ENCODE results near the gene COL27A1. TPM values are rescaled to one million over a fixed set of nuclear protein-coding genes. Genes with fewer than 3 reads are reported as not detected.

COL27A1 gene
- total RNA-seq, 2 experiments from 2014 or later = 4.0 to 4.1 TPM

DNA sequence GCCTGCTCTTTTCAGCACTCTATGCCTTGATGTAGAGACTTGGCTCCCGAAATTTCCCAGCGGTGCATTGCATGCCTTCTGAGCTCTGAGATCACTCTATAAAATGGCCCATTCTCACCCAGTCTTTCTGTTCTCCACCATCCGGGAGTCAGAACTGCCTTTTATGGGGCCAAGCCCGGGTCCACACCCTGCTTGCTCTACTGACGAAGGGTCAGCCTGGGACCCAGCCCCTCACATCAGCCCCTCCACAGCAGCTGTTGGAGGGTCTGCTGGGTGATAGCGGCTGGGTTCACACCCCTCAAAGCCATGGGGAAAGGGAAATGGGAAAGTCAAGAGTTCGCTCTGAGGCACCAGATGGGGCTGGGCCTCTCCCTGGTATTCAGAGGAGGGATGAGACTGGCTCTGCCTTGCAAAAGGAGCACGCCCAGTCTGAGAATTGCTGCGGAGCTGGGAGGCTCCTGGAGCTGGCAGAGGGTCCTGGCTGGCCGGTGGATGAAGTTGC, 101.5 kb downstream of the COL27A1 start:
- no peaks in the 10 kb centered on the region for H3K36me3 Mint-ChIP-seq

DNA sequence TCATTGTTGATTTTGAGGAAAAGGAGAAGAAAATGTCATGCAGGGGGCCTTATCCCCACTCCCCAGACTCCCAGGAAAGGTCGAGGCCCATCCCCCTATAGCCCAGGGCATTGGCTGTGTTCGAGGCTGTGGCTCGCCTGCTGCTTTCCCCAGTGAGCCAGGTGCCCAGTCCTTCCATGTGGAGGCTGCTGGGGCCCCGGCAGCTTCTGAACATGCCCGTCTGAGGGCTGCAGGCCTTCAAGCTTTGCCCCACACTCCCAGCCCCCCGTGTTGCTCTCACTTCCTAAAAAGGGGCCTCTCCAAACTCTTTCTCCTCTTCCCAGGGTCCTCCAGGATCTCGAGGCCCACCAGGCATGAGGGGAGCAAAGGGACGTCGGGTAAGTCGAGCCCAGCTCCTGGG, 102.9 kb downstream of the COL27A1 start:
- DNase-seq = no peak
- CTCF ChIA-PET = interaction anchor here (0.6 kb wide), 1 partner anchor 176 kb away, joined by 3 read pairs; no protein-coding TSS in a partner anchor
- H3K27me3 Mint-ChIP-seq = no peaks in the 10 kb centered on the region
- H3K27ac Mint-ChIP-seq = no peak overlapping the region
- POLR2A ChIA-PET = no interaction called here
- H3K9me3 Mint-ChIP-seq = no peaks in the 10 kb centered on the region
- H3K4me1 Mint-ChIP-seq (ENCODE audit: low read depth) = no peaks in the 10 kb centered on the region
- no peaks in the 10 kb centered on the region for H3K36me3 Mint-ChIP-seq
- no peak overlapping the region for H3K4me3 Mint-ChIP-seq
- intact Hi-C loops (cut with micrococcal nuclease) = no loop called here

More for the DNA sequence above, 101.5 kb downstream of the COL27A1 start:
- no peaks in the 10 kb centered on the region for H3K9me3 Mint-ChIP-seq
- no peak overlapping the region for H3K27ac Mint-ChIP-seq
- no peak overlapping the region for H3K4me3 Mint-ChIP-seq
- ChIA-PET CTCF (no interaction called here), POLR2A (no interaction called here)
- intact Hi-C loops (cut with micrococcal nuclease) = no loop called here
- no peaks in the 10 kb centered on the region for H3K27me3 Mint-ChIP-seq
- no peaks in the 10 kb centered on the region for H3K4me1 Mint-ChIP-seq (ENCODE audit: low read depth)
- no peak for DNase-seq

DNA sequence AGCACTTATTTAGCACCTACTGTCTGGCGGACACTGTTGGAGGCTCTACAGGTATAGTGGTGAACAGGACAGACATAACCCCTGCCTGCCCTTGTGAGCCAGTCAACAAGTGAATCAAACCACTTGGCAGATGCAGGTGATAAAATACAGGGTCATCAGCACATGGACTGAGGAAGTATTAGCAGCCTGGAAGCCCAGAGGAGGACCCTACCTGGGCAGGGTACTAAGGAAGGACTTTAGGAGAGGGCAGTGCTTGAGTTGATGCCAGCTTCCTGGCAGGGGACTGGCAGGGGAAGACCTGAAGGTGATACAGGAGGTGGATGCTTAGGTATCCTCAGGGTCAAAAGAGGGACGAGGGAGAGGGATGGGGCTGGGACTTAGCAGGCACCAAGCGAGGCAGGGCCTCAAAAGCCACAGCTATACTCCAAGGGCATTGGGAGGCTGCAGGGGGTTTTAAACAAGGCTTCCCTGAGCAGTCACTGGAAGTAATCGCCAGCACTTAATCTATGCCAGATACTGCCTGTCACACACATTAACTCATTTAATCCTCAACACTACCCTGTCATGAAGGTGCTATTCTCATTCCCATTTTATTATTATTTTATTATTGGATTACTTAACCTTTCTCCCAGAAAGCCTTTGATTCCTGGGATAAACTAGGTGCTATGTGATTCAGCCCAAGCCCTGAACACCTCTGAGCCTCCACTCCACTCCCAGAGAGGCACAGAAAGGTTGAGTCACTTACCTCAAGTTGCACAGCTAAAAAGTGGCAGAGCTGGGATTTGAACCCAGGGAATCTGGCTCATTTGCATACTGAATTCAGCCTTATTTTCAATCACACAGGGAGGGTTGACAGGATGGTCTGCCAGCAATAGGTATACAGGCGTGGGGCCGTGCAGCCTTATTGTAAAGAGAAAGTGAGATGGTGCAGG, 103.8 kb downstream of the COL27A1 start:
- intact Hi-C loops (cut with micrococcal nuclease) = no loop called here
- Mint-ChIP-seq H3K9me3 (no peaks in the 10 kb centered on the region), H3K27ac (no peak overlapping the region), H3K4me3 (no peak overlapping the region), H3K36me3 (no peaks in the 10 kb centered on the region), H3K27me3 (no peaks in the 10 kb centered on the region), H3K4me1 (ENCODE audit: low read depth) (no peaks in the 10 kb centered on the region)
- CTCF ChIA-PET = interaction anchor here (1.6 kb wide), 1 partner anchor 32 kb away, joined by 5 read pairs; no protein-coding TSS in a partner anchor
- no peak for DNase-seq
- POLR2A ChIA-PET = no interaction called here

DNA sequence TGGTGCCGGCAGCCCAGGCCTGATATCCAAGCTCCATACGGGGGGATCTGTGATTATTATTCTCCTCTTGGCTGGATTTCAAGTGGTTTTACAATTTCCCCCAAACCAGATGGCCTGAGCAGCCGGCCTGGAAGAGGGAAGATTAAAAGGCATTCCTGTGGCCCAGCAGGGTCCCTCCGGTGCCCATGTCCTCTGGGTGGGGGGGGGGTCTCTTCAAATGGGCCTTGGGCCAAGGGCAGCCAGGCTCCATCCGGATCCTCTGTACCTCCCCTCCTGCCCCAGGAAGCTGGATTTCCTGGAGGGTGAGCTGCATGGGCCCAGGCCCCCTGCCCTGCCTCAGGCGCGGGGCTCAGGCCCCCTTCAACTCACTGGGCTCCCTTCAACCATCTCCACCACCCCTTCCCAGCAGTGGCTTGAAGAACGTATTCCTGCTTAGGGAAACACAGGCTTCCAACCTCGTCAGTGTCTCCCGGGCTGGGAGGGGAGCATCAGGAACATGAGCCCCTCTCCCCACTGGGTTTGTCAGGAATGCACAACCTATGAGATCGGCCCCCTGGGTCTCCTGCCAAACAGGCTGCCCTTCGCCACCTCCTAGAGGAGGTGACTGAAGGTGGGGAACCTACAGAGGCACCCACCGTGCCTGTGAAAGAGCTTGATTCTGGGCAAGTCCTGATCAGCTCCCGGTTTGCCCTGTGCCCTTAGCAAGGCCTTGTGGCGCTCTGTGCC, 104.6 kb downstream of the COL27A1 start:
- H3K4me3 Mint-ChIP-seq = no peak overlapping the region
- no peaks in the 10 kb centered on the region for H3K4me1 Mint-ChIP-seq (ENCODE audit: low read depth)
- intact Hi-C loops (cut with micrococcal nuclease) = no loop called here
- H3K9me3 Mint-ChIP-seq = no peaks in the 10 kb centered on the region
- no peak overlapping the region for H3K27ac Mint-ChIP-seq
- no peaks in the 10 kb centered on the region for H3K36me3 Mint-ChIP-seq
- no peaks in the 10 kb centered on the region for H3K27me3 Mint-ChIP-seq
- ChIA-PET CTCF (interaction anchor here (1.0 to 1.6 kb wide), 2 partner anchors 31 to 153 kb away, joined by 3 to 5 read pairs; no protein-coding TSS in a partner anchor), POLR2A (no interaction called here)
- no peak for DNase-seq

DNA sequence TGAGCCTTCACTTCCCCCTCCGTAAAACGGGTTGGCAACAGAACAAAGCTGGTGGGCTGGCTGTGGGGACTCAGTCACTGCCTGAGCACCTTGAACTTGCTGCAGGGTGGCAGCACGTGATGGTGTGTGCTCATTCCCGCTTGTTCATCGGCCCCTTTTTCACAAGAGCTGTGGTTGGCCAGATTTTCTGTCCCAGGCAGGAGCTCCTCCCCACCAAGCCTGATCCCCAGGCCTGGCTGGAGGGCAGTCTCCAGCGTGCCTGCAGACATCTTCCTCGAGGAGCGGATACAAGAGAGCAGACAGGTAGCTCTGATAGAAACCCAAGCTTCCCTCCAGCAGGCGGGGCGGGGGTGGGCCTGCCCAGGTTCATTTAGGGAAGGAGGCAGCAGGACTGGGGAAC, 105.7 kb downstream of the COL27A1 start:
- CTCF ChIA-PET = interaction anchor here (0.7 to 1.2 kb wide), 4 partner anchors 28 to 154 kb away, joined by 3 to 5 read pairs (median 4); no protein-coding TSS in a partner anchor
- Mint-ChIP-seq H3K4me3 (no peak overlapping the region), H3K27me3 (no peaks in the 10 kb centered on the region), H3K27ac (no peak overlapping the region), H3K9me3 (no peaks in the 10 kb centered on the region), H3K4me1 (ENCODE audit: low read depth) (no peaks in the 10 kb centered on the region), H3K36me3 (no peaks in the 10 kb centered on the region)
- POLR2A ChIA-PET = no interaction called here
- DNase-seq = no peak
- intact Hi-C loops (cut with micrococcal nuclease) = no loop called here

DNA sequence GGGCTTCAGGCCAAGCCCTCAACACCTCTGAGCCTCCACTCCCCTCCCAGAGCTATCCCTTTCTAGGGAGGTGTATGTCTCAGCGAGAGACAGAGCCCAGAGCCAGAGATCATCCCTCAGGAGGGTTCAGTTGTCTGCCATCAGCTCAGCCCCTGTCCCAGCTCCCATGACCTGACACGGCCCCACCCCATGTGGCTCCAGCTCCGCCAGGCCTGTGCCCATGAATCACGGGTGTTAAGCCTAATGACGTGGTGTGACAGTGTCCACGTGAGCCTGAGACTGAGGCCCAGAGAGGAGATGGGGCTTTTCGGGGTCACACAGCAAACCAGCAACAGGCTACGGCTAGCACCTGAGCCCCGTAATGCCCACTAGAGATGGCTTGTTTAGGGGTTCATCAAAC, 106.7 kb downstream of the COL27A1 start:
- no peak overlapping the region for H3K27ac Mint-ChIP-seq
- intact Hi-C loops (cut with micrococcal nuclease) = no loop called here
- no peaks in the 10 kb centered on the region for H3K36me3 Mint-ChIP-seq
- DNase-seq = no peak
- ChIA-PET POLR2A (no interaction called here), CTCF (interaction anchor here (0.8 to 1.2 kb wide), 3 partner anchors 10 to 29 kb away, joined by 3 to 5 read pairs (median 4); no protein-coding TSS in a partner anchor)
- H3K4me3 Mint-ChIP-seq = no peak overlapping the region
- H3K9me3 Mint-ChIP-seq = no peaks in the 10 kb centered on the region
- H3K27me3 Mint-ChIP-seq = no peaks in the 10 kb centered on the region
- H3K4me1 Mint-ChIP-seq (ENCODE audit: low read depth) = no peaks in the 10 kb centered on the region

DNA sequence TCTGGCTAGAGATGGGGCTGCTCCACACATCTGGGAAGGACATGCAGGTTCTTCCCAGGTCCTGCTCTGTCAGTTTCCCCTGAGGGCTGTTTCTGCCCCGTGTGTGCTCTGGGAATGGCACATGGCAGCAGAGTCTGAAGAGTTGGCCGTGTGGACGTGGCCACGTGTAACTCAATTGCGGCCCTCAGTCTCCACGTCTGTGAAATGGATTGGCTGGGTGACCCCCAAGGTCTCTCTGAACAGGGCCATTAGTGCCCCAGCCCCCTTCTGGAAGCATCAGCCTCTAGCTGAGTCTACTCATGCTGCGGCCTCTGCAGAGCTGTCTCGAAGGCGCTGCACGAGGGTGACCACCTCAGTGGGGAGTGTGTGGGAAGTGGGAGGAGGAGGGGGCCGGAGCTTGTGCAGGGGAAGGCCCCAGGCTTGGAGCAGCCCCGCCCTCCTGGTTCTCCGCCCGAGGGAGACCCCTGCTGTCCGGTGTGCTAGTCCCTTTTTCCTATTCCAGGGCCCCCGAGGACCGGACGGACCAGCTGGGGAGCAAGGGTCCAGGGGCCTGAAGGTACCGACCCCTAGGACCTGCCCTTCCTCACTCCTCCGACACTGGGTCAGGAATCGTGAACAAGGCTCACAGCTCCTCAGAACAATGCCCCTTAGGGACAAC, 108.6 kb downstream of the COL27A1 start:
- H3K27ac Mint-ChIP-seq = no peak overlapping the region
- intact Hi-C loops (cut with micrococcal nuclease) = no loop called here
- no peak overlapping the region for H3K4me3 Mint-ChIP-seq
- ChIA-PET POLR2A (no interaction called here), CTCF (interaction anchor here (1.5 kb wide), 1 partner anchor 28 kb away, joined by 3 read pairs; no protein-coding TSS in a partner anchor)
- no peak for DNase-seq
- H3K27me3 Mint-ChIP-seq = no peaks in the 10 kb centered on the region
- no peaks in the 10 kb centered on the region for H3K4me1 Mint-ChIP-seq (ENCODE audit: low read depth)
- H3K36me3 Mint-ChIP-seq = no peaks in the 10 kb centered on the region
- H3K9me3 Mint-ChIP-seq = no peaks in the 10 kb centered on the region

DNA sequence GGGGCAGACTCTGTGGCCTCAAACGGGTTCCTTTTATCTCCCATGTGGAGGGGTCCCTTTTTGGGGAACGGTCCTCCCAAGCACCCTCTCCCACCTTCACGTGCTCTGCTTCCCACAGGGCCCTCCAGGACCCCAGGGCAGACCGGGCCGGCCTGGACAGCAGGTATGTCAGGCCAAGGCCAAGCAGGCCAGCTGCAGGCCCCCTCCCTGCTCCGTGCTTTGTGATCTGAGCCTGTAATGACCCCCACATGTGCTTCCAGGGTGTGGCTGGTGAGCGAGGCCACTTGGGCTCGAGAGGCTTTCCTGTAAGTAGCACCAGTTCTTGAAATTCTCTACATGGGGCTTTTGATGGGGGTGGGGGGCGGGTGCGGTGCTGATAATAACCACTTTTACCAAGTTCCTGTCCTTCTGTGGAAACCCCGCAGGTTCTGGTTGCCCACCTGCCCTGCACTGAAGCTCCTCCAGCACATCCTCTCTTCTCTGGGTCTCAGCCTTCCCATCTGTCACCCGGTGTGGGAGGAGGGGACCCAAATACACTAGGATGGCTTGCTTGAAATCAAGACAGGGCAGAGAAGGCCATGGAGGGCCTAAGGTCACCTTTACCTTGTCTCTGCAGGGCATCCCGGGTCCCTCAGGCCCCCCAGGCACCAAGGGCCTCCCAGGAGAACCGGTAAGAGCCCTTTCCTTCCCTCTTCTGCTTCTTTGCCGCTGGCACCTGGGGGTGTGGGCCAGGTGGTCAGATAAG, 109.6 kb downstream of the COL27A1 start:
- H3K9me3 Mint-ChIP-seq = no peaks in the 10 kb centered on the region
- ChIA-PET POLR2A (no interaction called here), CTCF (interaction anchor here (1.5 kb wide), 1 partner anchor 27 kb away, joined by 3 read pairs; no protein-coding TSS in a partner anchor)
- DNase-seq = no peak
- intact Hi-C loops (cut with micrococcal nuclease) = no loop called here
- no peak overlapping the region for H3K4me3 Mint-ChIP-seq
- no peaks in the 10 kb centered on the region for H3K36me3 Mint-ChIP-seq
- no peak overlapping the region for H3K27ac Mint-ChIP-seq
- no peaks in the 10 kb centered on the region for H3K27me3 Mint-ChIP-seq
- H3K4me1 Mint-ChIP-seq (ENCODE audit: low read depth) = no peaks in the 10 kb centered on the region

DNA sequence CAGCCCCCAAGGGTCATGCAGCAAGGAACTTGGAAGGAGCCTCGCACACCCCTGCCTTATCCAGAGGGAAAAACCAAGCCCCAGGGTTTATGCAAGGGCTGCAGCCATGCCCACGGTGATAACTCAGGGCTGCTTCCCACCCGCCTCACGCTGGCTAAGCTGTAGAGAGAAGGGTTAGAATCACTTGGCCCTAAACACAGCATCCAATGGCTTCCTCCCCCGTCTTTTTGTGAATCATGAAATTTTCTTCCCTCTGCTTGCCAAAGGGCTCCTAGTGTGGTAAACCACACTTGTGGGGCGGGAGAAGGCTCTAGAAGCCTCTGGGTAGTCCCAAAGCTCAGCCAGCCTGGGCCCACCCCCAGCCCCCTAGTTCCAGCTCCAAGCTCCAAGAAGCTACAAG, 111.6 kb downstream of the COL27A1 start:
- H3K4me3 Mint-ChIP-seq = no peak overlapping the region
- H3K9me3 Mint-ChIP-seq = no peaks in the 10 kb centered on the region
- intact Hi-C loops (cut with micrococcal nuclease) = no loop called here
- ChIA-PET CTCF (interaction anchor here (0.8 kb wide), 1 partner anchor 159 kb away, joined by 3 read pairs; no protein-coding TSS in a partner anchor), POLR2A (no interaction called here)
- no peaks in the 10 kb centered on the region for H3K4me1 Mint-ChIP-seq (ENCODE audit: low read depth)
- DNase-seq = no peak
- no peak overlapping the region for H3K27ac Mint-ChIP-seq
- no peaks in the 10 kb centered on the region for H3K36me3 Mint-ChIP-seq
- no peaks in the 10 kb centered on the region for H3K27me3 Mint-ChIP-seq

DNA sequence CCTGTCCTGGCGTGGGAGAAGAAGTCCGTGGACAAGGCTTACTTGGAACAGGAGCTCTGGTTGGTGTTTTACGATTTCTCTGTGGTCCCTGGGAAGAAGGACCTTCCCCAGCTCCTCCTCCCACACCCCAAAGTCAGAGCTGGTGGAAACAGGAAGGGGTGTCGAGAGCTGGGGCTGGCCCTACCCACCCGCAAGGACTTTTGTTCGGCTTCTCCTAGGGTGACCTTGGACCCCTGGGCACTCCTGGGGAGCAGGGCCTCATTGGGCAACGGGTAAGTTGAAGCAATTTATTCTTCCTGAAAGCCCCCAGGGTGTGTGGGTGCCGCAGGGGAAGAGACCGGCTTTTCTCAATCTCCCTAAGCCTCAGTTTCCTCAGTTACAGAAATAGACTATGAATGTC, 113.7 kb downstream of the COL27A1 start:
- Mint-ChIP-seq H3K27ac (no peak overlapping the region), H3K9me3 (no peaks in the 10 kb centered on the region), H3K36me3 (no peaks in the 10 kb centered on the region), H3K4me3 (no peak overlapping the region), H3K4me1 (ENCODE audit: low read depth) (no peaks in the 10 kb centered on the region), H3K27me3 (no peaks in the 10 kb centered on the region)
- POLR2A ChIA-PET = no interaction called here
- CTCF ChIA-PET = interaction anchor here (0.6 to 2.3 kb wide), 3 partner anchors 22 to 114 kb away, joined by 3 to 9 read pairs (median 3); partner anchors contain the start of gene COL27A1
- intact Hi-C loops (cut with micrococcal nuclease) = no loop called here
- no peak for DNase-seq

All from activated CD4-positive, alpha-beta memory T cell treated with anti-CD3 and anti-CD28 coated beads for 36 hours (primary cell).